Gastrocnemius medialis (tissue), 4 donors: ENCODE measurements around the gene CDH4.

Experiments used
- CTCF ChIP-seq, 5 experiments: fragments of 450-650 bp in 3 of 5; fragments of 200-600 bp in 2 of 5; sonication (generic) in 2 of 5; IDR thresholded peaks in 4 of 5; conservative IDR thresholded peaks in 1 of 5; 1 replicate in 4 of 5; 2 replicates in 1 of 5; pipeline ENCODE4 v1.5.1; 2016 to 2019; ENCODE audit warnings: antibody characterized with exemption in 5 of 5, mild to moderate bottlenecking in 3 of 5, moderate library complexity in 3 of 5
- POLR2A ChIP-seq, 2 donors: fragments of 450-650 bp; IDR thresholded peaks; one replicate each; pipeline ENCODE4 v1.6.1; 2017; ENCODE audit warnings: antibody characterized with exemption in 2 of 2, mild to moderate bottlenecking in 2 of 2, moderate library complexity in 2 of 2

GRCh38 chr20:61311656-61312387 lies 59.8 kb downstream of the CDH4 start:
- no peak for TF ChIP-seq CTCF (IDR thresholded peaks at IDR 0.05 in 4 of 5, conservative IDR thresholded peaks at IDR 0.05 in 1 of 5)
- no peak for TF ChIP-seq POLR2A (IDR thresholded peaks at IDR 0.05)
